Measurements from ENCODE around the gene JAK1.

Gene JAK1

DNA sequence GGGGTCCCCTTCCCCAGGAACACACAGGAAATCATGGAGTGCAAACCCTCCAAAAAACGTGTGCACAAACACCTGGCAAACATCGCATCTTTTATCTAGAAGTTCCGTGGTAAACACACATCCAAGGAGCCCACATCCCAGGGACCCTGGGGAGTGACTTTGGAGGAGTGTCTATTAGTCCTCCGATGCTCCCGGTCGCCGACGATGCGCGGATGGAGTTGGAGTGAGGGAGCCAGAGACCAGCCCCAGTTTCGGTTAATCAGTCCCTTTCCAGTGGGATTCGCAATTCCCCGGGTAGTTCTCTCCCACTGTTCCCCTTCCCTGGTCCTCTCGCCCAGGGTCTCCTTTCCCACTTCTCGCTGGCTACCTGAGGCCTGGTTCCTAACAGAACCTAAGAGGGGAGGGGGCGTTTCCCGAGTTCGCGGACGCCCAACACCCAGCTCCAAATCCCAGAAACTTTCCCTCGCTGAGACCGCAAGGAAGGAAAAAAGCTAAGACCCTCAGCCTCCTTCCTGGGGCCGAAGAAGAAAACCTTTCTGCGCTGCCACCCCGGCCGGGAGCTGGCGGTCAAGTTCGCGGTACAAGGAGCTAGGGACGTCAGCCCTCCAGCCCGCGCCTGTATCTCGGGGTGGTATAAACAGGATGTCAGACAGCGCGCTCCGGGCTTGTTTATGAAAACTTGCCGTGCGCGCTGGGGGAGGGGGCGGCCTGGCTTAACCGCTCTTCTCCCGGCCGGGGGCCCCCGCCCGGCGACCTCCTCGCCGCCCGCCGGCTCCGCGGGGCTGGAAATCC is 787 bp downstream of the JAK1 start:
- TF ChIP-seq, protein P1, sequence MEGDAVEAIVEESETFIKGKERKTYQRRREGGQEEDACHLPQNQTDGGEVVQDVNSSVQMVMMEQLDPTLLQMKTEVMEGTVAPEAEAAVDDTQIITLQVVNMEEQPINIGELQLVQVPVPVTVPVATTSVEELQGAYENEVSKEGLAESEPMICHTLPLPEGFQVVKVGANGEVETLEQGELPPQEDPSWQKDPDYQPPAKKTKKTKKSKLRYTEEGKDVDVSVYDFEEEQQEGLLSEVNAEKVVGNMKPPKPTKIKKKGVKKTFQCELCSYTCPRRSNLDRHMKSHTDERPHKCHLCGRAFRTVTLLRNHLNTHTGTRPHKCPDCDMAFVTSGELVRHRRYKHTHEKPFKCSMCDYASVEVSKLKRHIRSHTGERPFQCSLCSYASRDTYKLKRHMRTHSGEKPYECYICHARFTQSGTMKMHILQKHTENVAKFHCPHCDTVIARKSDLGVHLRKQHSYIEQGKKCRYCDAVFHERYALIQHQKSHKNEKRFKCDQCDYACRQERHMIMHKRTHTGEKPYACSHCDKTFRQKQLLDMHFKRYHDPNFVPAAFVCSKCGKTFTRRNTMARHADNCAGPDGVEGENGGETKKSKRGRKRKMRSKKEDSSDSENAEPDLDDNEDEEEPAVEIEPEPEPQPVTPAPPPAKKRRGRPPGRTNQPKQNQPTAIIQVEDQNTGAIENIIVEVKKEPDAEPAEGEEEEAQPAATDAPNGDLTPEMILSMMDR (IDR thresholded peaks at IDR 0.05; ENCODE audit: low read depth, low read length): no peak

DNA sequence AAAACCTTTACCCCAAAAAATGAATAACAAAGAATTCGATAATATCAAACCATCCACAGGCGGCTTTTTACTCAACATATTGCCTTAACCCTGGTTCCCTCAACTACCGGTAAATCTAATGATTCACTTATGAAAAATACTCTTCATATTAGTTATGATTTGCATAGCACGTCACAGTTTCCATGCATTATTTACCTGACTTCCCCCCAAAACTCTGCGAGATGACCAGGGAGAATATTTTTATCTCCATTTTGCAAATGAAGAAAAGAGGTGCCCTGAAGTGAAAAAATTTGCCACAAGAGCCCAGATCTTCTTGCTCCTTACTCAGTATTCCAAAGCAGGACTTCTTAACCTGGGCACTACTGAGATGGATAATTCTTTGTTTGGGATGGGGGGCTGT is 2.9 kb downstream of the JAK1 start:
- no peak for DNase-seq (ENCODE audit: extremely low read depth, low read depth)
- TF ChIP-seq, protein P1 (IDR thresholded peaks at IDR 0.05; ENCODE audit: low read depth, low read length): no peak

More for the DNA sequence above, 787 bp downstream of the JAK1 start:
- no peak for DNase-seq (ENCODE audit: extremely low read depth, low read depth)

DNA sequence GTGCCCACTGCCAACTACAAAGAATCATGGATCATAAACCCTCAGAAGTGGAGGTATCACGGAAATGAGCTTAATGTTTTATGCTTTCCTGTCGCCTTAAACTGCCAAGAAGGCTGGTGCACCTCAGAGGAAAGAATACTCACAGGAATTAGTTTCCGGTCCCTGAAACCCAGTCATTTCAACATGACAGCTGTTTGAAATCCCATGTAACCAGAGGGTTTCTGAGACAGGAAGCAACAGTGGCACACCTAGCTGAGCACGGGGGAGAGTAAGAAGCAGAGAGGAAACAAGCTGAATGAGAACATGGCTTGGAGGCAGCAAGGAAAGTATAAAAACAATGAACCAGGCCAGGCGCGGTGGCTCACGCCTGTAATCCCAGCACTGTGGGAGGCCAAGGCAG is 3.9 kb downstream of the JAK1 start:
- DNase-seq (ENCODE audit: extremely low read depth, low read depth): no peak
- TF ChIP-seq, protein P1 (IDR thresholded peaks at IDR 0.05; ENCODE audit: low read depth, low read length): no peak

DNA sequence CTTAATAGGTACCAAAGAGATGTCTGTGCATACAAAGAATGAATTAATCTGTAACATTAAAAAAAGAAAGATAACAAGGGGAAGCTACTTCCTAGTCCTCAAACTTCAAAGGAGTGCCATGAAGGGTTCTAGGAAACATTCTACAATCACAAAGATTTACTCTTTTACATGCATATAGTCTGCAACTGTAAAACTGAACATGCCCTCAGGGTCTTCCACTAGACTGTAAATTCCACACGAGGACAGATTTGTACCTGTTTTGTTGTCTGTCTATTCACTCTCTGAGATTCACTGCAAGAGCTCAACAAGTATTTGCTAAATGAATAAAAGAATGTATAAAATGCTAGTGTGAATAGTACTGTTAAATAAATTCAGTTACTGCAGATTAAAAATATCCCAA is 4.4 kb downstream of the JAK1 start:
- no peak for DNase-seq (ENCODE audit: extremely low read depth, low read depth)
- TF ChIP-seq, protein P1 (IDR thresholded peaks at IDR 0.05; ENCODE audit: low read depth, low read length): no peak

DNA sequence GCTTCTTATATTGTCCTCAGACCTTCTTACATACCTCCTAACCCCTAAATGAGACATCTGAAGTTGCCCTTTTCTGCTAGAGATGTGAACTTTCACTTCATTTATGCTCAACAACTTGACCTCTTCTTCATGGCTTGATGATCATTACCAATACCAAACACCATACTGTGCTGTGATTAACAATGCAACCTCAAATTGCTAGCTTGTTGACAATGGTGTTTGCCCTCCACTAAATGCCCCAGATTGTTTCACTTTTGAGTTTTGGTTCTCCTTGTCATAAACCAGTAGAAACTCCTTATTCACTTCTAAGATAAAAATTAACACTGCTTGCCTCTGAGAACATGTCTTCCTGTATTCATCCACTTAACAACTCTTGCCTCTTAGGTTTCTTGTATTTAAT is 5.6 kb downstream of the JAK1 start:
- TF ChIP-seq, protein P1 (IDR thresholded peaks at IDR 0.05; ENCODE audit: low read depth, low read length): no peak
- DNase-seq (ENCODE audit: extremely low read depth, low read depth): no peak

DNA sequence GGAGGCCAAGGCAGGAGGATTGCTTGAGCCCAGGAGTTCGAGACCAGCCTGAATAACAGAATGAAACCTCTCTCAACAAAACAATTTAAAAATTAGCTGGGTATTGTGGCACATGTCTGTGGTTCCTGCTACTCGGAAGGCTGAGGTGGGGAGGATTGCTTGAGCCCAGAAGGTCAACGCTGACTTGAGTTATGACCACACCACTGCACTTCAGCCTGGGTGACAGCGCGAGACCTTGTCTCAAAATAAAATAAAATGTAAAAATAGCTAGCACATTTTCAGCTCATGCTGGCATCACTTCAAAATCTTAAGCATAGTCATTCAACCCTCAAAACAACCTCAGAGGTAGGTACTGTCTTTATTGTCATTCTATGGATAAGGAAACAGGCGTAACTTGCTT is 6.4 kb downstream of the JAK1 start:
- no peak for DNase-seq (ENCODE audit: extremely low read depth, low read depth)
- TF ChIP-seq, protein P1 (IDR thresholded peaks at IDR 0.05; ENCODE audit: low read depth, low read length): no peak

DNA sequence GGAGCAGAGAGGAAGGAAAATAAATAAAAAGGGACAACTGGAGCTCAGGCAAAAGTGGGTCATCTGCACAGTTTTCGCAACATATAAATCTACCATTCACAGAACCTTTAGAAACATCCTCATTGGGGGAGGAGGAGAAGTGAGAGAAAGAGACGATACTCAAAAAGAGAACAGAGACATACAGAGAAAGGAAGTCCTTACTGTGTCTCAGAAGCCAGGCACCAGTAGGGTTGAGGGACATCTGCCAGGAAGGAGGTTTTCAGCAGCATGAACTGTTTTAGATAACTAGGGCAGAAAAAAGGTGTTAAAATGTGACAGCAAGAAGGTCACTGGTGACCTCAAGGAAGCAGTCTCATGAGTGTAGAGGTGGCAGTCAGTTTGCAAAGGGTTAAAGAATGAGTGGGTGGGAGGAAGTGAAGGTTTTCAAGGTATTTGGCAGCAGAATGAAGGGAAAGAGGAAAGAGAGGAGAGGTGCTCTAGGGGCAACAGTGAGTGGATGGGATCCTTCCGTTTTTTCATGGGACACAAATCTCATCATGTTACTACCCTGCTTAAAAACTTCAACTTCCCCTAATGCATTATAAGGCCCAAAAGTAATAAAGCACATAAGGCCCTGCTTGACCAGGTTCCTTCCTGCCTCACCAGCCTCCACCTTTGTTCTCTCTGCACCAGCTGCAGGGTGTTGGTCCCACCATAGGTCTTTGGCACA is 9.5 kb downstream of the JAK1 start:
- DNase-seq (ENCODE audit: extremely low read depth, low read depth): no peak
- TF ChIP-seq, protein P1 (IDR thresholded peaks at IDR 0.05; ENCODE audit: low read depth, low read length): no peak

Measured in AG09319 (cell line).